ENCODE measurements around the gene FLNB. TPM values are rescaled to one million over a fixed set of nuclear protein-coding genes. Genes with fewer than 3 reads are reported as not detected.
A peak's percentile ranks its signal among the peaks of the same experiment; 100 is the strongest.

Gene FLNB
- total RNA-seq, 2 donors from 2014 or later, result 212 to 221 TPM

DNA sequence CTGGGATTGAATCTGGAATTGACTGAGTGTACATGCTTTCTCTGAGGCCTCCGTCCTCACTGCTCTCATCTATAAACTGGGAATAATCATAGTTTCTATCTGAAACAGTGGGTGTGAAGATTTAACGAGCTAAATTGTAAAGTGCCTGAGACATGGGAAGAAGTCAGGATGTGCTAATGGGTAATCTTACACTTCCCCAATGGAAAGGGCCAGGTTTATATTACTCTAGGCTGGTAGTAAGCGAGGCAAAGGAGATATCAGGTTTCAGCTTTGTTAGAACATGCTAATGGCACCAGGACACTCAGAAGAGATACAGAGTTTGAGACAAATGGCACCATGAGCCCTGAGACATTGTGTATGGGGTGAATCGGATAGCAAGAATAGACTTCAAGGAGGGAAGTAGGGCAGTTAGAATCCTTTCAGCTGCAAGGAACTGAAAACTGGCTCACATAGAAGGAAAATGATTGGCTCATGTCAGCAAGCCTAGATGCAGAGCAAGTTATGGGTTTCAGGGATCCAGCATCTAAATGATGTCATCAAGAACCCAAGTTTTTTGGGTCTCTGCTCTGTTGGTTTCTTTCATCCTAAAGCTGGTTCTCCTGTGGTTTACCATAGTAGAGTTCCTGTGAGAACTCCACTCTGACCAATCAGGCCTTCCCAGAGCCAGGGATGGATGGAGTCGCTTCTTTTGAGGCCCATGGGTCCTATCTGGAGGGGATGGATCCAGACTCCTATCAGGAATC, 21.8 kb downstream of the FLNB start:
- Mint-ChIP-seq H3K27me3 (ENCODE audit: insufficient read depth) (no peaks in the 10 kb centered on the region), H3K9me3 (no peaks in the 10 kb centered on the region), H3K27ac (peak overlapping the region; percentile 4), H3K36me3 (ENCODE audit: low read depth) (peaks cover 5% of the 10 kb centered on the region), H3K4me1 (peaks cover 48% of the 10 kb centered on the region), H3K4me3 (no peak overlapping the region)
- Histone ChIP-seq H3K4me3 (ENCODE audit: low read length) (no peak overlapping the region), H3K9ac (ENCODE audit: extremely low read depth, low read length, poor library complexity, severe bottlenecking) (no peak overlapping the region), H3K9me3 (ENCODE audit: control insufficient read depth, low read length) (no peaks in the 10 kb centered on the region), H3K27me3 (ENCODE audit: control insufficient read depth, insufficient read depth, low read length, poor library complexity, severe bottlenecking) (no peaks in the 10 kb centered on the region), H3K4me1 (ENCODE audit: control insufficient read depth, insufficient read depth, low read length) (peaks cover 12% of the 10 kb centered on the region), H3K27ac (ENCODE audit: low read depth, low read length) (no peak overlapping the region), H3K36me3 (ENCODE audit: control insufficient read depth, insufficient read depth, low read length) (peaks cover 60% of the 10 kb centered on the region)
- no peak for DNase-seq
- TF ChIP-seq, protein P1, sequence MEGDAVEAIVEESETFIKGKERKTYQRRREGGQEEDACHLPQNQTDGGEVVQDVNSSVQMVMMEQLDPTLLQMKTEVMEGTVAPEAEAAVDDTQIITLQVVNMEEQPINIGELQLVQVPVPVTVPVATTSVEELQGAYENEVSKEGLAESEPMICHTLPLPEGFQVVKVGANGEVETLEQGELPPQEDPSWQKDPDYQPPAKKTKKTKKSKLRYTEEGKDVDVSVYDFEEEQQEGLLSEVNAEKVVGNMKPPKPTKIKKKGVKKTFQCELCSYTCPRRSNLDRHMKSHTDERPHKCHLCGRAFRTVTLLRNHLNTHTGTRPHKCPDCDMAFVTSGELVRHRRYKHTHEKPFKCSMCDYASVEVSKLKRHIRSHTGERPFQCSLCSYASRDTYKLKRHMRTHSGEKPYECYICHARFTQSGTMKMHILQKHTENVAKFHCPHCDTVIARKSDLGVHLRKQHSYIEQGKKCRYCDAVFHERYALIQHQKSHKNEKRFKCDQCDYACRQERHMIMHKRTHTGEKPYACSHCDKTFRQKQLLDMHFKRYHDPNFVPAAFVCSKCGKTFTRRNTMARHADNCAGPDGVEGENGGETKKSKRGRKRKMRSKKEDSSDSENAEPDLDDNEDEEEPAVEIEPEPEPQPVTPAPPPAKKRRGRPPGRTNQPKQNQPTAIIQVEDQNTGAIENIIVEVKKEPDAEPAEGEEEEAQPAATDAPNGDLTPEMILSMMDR (conservative IDR thresholded peaks at IDR 0.05), result no peak
- WGBS, 2 experiments (ENCODE audit: insufficient coverage in 1 of 2, insufficient read length in 1 of 2), result 80 to 83% methylated on average over 5 of the region's 5 CpGs

DNA sequence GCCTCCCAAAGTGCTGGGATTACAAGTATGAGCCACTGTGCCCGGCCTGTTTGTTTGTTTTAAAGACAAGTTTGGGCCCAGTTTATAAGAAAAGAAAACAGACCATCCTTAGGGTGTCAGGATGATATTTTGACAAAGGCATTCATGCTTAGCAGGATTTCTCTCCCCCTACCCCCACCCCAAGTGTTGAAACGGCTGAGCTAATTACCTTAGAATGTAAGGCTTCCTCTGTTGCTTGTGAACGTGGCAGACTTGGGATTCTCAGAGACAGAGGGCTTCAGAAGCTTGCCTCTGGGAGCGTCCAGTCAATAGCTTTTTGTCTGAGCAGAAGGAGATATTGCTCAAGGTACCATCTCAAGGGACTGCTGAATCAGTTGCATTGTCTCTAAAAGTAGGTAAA, 24.0 kb downstream of the FLNB start:
- no peaks in the 10 kb centered on the region for H3K9me3 ChIP-seq (ENCODE audit: control insufficient read depth, low read length)
- peak; percentile 69 for DNase-seq
- Mint-ChIP-seq H3K4me1 (peaks cover 50% of the 10 kb centered on the region), H3K36me3 (ENCODE audit: low read depth) (peaks cover 6% of the 10 kb centered on the region), H3K4me3 (no peak overlapping the region), H3K27me3 (ENCODE audit: insufficient read depth) (no peaks in the 10 kb centered on the region), H3K9me3 (no peaks in the 10 kb centered on the region), H3K27ac (peak overlapping the region; percentile 86)
- H3K4me1 ChIP-seq (ENCODE audit: control insufficient read depth, insufficient read depth, low read length), result peaks cover 21% of the 10 kb centered on the region
- TF ChIP-seq, protein P1 (conservative IDR thresholded peaks at IDR 0.05), result no peak
- H3K4me3 ChIP-seq (ENCODE audit: low read length), result no peak overlapping the region
- H3K9ac ChIP-seq (ENCODE audit: extremely low read depth, low read length, poor library complexity, severe bottlenecking), result no peak overlapping the region
- H3K36me3 ChIP-seq (ENCODE audit: control insufficient read depth, insufficient read depth, low read length), result peaks cover 67% of the 10 kb centered on the region
- 52 to 70% methylated on average over 3 to 4 of the region's 4 CpGs for WGBS, 2 experiments (ENCODE audit: insufficient coverage in 1 of 2, insufficient read length in 1 of 2)
- H3K27me3 ChIP-seq (ENCODE audit: control insufficient read depth, insufficient read depth, low read length, poor library complexity, severe bottlenecking), result no peaks in the 10 kb centered on the region
- H3K27ac ChIP-seq (ENCODE audit: low read depth, low read length), result no peak overlapping the region

GRCh38 chr3:58034738-58035523, 26.7 kb downstream of the FLNB start:
- TF ChIP-seq, protein P1 (conservative IDR thresholded peaks at IDR 0.05), result no peak
- no peak overlapping the region for H3K9ac ChIP-seq (ENCODE audit: extremely low read depth, low read length, poor library complexity, severe bottlenecking)
- peaks cover 78% of the 10 kb centered on the region for H3K36me3 ChIP-seq (ENCODE audit: control insufficient read depth, insufficient read depth, low read length)
- Mint-ChIP-seq H3K4me1 (peaks cover 54% of the 10 kb centered on the region), H3K9me3 (no peaks in the 10 kb centered on the region), H3K27me3 (ENCODE audit: insufficient read depth) (no peaks in the 10 kb centered on the region), H3K36me3 (ENCODE audit: low read depth) (peaks cover 13% of the 10 kb centered on the region), H3K27ac (peak overlapping the region; percentile 69), H3K4me3 (no peak overlapping the region)
- H3K9me3 ChIP-seq (ENCODE audit: control insufficient read depth, low read length), result no peaks in the 10 kb centered on the region
- WGBS, 2 experiments (ENCODE audit: insufficient coverage in 1 of 2, insufficient read length in 1 of 2), result 69 to 84% methylated on average over 3 to 6 of the region's 6 CpGs
- peaks cover 25% of the 10 kb centered on the region for H3K4me1 ChIP-seq (ENCODE audit: control insufficient read depth, insufficient read depth, low read length)
- DNase-seq, result peak; percentile 83
- no peaks in the 10 kb centered on the region for H3K27me3 ChIP-seq (ENCODE audit: control insufficient read depth, insufficient read depth, low read length, poor library complexity, severe bottlenecking)
- no peak overlapping the region for H3K27ac ChIP-seq (ENCODE audit: low read depth, low read length)
- no peak overlapping the region for H3K4me3 ChIP-seq (ENCODE audit: low read length)
